ENCODE measurements around the gene YBEY. TPM values are rescaled to one million over a fixed set of nuclear protein-coding genes. Genes with fewer than 3 reads are reported as not detected.

Gene YBEY
- polyA plus RNA-seq, 3 donors, result 4.1 to 8.6 (median 5.2) TPM

DNA sequence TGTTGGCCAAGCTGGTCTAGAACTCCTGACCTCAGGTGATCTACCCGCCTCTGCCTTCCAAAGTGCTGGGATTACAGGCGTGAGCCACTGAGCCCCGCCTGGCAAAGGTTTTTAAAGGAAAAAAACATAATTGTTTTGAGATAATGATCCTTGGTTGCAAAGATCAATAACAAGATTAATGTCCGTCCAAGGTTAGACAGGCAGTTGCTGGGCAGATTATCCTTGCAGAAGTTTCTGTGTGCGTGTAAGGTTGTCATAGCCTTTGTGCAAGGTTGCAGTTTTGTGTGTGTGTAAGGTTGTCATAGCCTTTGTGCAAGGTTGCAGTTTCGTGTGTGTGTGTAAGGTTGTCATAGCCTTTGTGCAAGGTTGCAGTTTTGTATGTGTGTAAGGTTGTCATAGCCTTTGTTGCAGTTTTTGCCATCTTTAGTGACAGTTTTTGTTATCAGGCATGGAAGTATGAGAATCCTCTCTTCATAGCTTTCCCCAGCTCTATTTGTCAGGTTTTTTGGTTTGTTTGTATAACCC, 3.6 kb downstream of the YBEY start:
- Mint-ChIP-seq H3K4me1 (peaks cover 38% of the 10 kb centered on the region), H3K27ac (no peak overlapping the region), H3K36me3 (peaks cover 13 to 20% of the 10 kb centered on the region in 2 donors), H3K27me3 (ENCODE audit: low read depth in 3 of 3) (peaks cover 0 to 4% (median 0%) of the 10 kb centered on the region in 3 donors), H3K4me3 (no peak overlapping the region), H3K9me3 (peaks cover 0 to 15% (median 9%) of the 10 kb centered on the region in 7 donors)
- WGBS (ENCODE audit: insufficient coverage), result 73% methylated on average over 6 of the region's 6 CpGs
- Histone ChIP-seq H3K4me3 (replicated peaks in 1 of 3; ENCODE audit: low read depth in 2 of 3, low read length in 3 of 3) (no peak overlapping the region), H3K9me3 (replicated peaks in 1 of 2; ENCODE audit: control insufficient read depth in 1 of 2, insufficient read depth in 1 of 2, low read length in 2 of 2) (peaks cover 7 to 11% of the 10 kb centered on the region in 2 donors), H2AFZ (ENCODE audit: insufficient read depth, low read depth, low read length, poor library complexity, severe bottlenecking) (no peak overlapping the region), H3K36me3 (replicated peaks in 1 of 2; ENCODE audit: control insufficient read depth in 1 of 2, insufficient read depth in 2 of 2, low read length in 2 of 2) (peaks cover 5 to 14% of the 10 kb centered on the region in 2 donors), H3K27ac (ENCODE audit: low read depth in 1 of 2, low read length in 2 of 2) (no peak overlapping the region), H3K9ac (ENCODE audit: insufficient read depth, low read length, poor library complexity, severe bottlenecking) (no peak overlapping the region), H3K4me1 (ENCODE audit: control insufficient read depth in 1 of 2, insufficient read depth in 2 of 2, low read length in 2 of 2) (peaks cover 30 to 38% of the 10 kb centered on the region in 2 donors), H3K79me2 (ENCODE audit: insufficient read depth, low read length) (peaks cover 19% of the 10 kb centered on the region), H4K20me1 (ENCODE audit: insufficient read depth, low read length) (peaks cover 5% of the 10 kb centered on the region), H3K4me2 (replicated peaks; ENCODE audit: extremely low read depth, low read length, poor library complexity, severe bottlenecking) (no peak overlapping the region), H3K27me3 (ENCODE audit: control insufficient read depth in 2 of 2, insufficient read depth in 2 of 2, low read length in 2 of 2) (no peaks in the 10 kb centered on the region)
- intact Hi-C loops (cut with micrococcal nuclease), result loop anchor here in 1 of 2 donors (5.0 kb wide), 1 partner anchor 33 kb away; the partner anchor contains the start of genes C21orf58 and PCNT
- TF ChIP-seq, protein P1, sequence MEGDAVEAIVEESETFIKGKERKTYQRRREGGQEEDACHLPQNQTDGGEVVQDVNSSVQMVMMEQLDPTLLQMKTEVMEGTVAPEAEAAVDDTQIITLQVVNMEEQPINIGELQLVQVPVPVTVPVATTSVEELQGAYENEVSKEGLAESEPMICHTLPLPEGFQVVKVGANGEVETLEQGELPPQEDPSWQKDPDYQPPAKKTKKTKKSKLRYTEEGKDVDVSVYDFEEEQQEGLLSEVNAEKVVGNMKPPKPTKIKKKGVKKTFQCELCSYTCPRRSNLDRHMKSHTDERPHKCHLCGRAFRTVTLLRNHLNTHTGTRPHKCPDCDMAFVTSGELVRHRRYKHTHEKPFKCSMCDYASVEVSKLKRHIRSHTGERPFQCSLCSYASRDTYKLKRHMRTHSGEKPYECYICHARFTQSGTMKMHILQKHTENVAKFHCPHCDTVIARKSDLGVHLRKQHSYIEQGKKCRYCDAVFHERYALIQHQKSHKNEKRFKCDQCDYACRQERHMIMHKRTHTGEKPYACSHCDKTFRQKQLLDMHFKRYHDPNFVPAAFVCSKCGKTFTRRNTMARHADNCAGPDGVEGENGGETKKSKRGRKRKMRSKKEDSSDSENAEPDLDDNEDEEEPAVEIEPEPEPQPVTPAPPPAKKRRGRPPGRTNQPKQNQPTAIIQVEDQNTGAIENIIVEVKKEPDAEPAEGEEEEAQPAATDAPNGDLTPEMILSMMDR (IDR thresholded peaks at IDR 0.05), result no peak
- no peak for DNase-seq

DNA sequence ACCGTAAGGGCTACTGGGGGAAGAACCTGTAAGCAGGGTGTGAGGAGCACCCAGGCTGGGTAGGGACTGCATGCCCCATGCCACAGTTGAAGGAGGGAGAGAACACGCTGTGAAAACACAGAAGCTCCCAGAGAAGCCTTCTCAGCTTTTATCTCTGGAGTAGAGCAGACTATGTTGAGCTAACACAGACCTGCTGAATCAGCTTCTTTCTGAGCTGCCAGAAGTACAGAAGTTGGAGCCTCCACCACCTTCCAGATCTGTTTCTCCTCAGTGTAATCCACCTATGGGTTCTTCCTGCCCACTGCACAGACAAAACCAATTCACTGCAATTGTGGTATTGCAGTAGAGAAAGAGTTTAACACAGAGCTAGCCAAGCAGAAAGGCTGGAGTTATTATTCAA, 5.4 kb downstream of the YBEY start:
- H3K4me2 ChIP-seq (replicated peaks; ENCODE audit: extremely low read depth, low read length, poor library complexity, severe bottlenecking), result no peak overlapping the region
- H3K27ac ChIP-seq (ENCODE audit: low read depth in 1 of 2, low read length in 2 of 2), result no peak overlapping the region
- peaks cover 10% of the 10 kb centered on the region for H3K79me2 ChIP-seq (ENCODE audit: insufficient read depth, low read length)
- Mint-ChIP-seq H3K27me3 (ENCODE audit: low read depth in 3 of 3) (peaks cover 4 to 17% (median 4%) of the 10 kb centered on the region in 3 donors), H3K9me3 (peaks cover 0 to 15% (median 9%) of the 10 kb centered on the region in 7 donors), H3K36me3 (peaks cover 13 to 20% of the 10 kb centered on the region in 2 donors), H3K4me1 (peaks cover 41% of the 10 kb centered on the region), H3K27ac (no peak overlapping the region), H3K4me3 (no peak overlapping the region)
- TF ChIP-seq, protein P1 (IDR thresholded peaks at IDR 0.05), result no peak
- peaks cover 0 to 3% of the 10 kb centered on the region in 2 donors for H3K27me3 ChIP-seq (ENCODE audit: control insufficient read depth in 2 of 2, insufficient read depth in 2 of 2, low read length in 2 of 2)
- intact Hi-C loops (cut with micrococcal nuclease), result no loop called here
- H3K4me1 ChIP-seq (ENCODE audit: control insufficient read depth in 1 of 2, insufficient read depth in 2 of 2, low read length in 2 of 2), result peaks cover 25 to 41% of the 10 kb centered on the region in 2 donors
- WGBS (ENCODE audit: insufficient coverage), result 100% methylated on average over 1 of the region's 2 CpGs
- no peak overlapping the region for H3K4me3 ChIP-seq (replicated peaks in 1 of 3; ENCODE audit: low read depth in 2 of 3, low read length in 3 of 3)
- peaks cover 5 to 14% of the 10 kb centered on the region in 2 donors for H3K36me3 ChIP-seq (replicated peaks in 1 of 2; ENCODE audit: control insufficient read depth in 1 of 2, insufficient read depth in 2 of 2, low read length in 2 of 2)
- H3K9ac ChIP-seq (ENCODE audit: insufficient read depth, low read length, poor library complexity, severe bottlenecking), result no peak overlapping the region
- no peaks in the 10 kb centered on the region for H4K20me1 ChIP-seq (ENCODE audit: insufficient read depth, low read length)
- H2AFZ ChIP-seq (ENCODE audit: insufficient read depth, low read depth, low read length, poor library complexity, severe bottlenecking), result no peak overlapping the region
- peaks cover 7 to 11% of the 10 kb centered on the region in 2 donors for H3K9me3 ChIP-seq (replicated peaks in 1 of 2; ENCODE audit: control insufficient read depth in 1 of 2, insufficient read depth in 1 of 2, low read length in 2 of 2)
- DNase-seq, result no peak

Measured in CD14-positive monocyte (primary cell).